ENCODE results near the gene RRP1B.
A peak's percentile ranks its signal among the peaks of the same experiment; 100 is the strongest.

Gene RRP1B

DNA sequence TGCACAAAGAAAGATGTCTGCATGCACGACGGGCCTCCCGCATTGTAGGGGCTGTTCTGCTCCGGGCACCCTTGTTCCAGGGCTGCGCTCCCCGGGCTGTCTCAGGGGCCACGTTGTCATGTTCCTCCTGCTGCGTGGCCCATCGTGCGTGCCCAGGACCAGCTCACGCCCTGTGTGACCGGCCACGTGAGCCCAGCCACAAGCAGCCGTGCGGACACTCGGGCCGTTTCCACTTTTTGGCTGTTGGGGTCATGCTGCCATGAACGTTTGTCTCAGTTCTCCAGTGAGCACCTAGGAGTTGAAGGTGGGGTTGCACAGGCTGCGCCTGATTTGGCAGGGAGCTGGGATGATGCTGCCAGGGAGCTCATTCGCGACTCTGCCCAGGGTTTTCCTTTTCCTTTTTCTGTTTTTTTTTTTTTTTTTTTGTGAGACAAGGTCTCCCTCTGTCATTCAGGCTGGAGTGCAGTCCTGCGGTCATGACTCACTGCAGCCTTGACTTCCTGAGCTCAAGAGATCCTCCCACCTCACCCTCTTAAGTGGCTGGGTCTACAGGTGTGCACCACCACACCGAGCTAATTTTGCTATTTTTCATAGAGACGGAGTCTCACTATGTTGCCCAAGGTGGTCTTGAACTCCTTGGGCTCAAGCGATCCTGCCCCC is 77.0 kb downstream of the RRP1B start:
- H3K27ac ChIP-seq: no peak overlapping the region
- no peak for DNase-seq (ENCODE audit: low read depth, low spot score)

GRCh38 chr21:43737158-43737950 is 78.0 kb downstream of the RRP1B start:
- no peak overlapping the region for H3K27ac ChIP-seq
- no peak for DNase-seq (ENCODE audit: low read depth, low spot score)

- no peak for DNase-seq (ENCODE audit: low read depth, low spot score)
- no peak overlapping the region for H3K27ac ChIP-seq
Observed at GRCh38 chr21:43739621-43740435, 80.5 kb downstream of the RRP1B start.

- H3K27ac ChIP-seq: no peak overlapping the region
- DNase-seq (ENCODE audit: low read depth, low spot score): peak; percentile 45
Observed at GRCh38 chr21:43740497-43741156, 81.3 kb downstream of the RRP1B start.

DNA sequence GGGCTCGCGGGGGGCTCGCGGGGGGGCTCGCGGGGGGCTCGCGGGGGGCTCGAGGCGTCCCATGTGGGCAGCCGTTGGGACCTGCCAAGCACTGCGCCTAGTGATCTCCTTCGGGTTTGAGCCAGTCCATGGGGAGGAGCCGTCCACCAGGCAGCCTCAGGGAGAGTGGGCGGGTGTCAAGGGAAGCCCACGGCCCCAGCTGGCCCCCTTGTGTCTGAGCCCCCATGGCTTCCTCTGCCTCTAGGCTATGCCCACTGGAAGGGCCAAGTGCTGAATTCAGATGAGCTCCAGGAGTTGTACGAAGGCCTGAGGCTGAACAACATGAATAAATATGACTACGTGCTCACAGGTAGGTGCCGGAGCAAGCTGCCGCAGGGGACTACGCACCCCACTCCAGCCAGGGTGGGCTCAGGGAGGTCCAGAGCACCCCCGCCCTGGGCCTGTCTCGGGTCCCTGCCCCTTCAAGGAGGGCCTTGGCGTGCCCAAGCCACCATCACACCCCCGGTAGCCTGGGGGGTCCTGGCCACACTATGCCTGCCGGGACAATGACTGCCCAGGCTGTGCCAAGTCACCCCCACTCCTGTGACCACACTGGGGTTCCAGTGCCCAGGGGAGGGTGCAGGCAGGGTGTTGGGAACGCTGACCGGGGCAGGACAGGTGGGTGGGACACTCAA is 82.2 kb downstream of the RRP1B start:
- DNase-seq (ENCODE audit: low read depth, low spot score): no peak
- H3K27ac ChIP-seq: no peak overlapping the region

DNA sequence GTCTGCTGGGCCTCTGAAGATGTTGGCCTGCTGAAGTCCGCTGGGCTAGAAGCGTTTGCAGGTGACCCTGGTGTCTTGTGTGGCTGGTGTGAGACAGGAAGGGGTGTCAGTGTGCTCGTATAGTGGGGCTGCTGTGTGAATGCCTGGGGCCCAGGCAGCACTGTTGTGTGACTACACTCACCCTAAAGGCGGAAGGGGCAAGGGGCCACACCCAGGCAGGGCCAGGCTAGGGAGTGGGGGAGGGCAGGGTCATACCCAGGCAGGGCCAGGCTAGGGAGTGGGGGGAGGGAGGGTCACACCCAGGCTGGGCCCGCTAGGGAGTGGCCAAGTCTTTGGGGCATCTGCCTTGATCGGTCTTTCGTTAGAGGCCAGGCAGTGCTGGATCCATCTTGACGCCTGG is 84.6 kb downstream of the RRP1B start:
- no peak for DNase-seq (ENCODE audit: low read depth, low spot score)
- H3K27ac ChIP-seq: no peak overlapping the region

DNA sequence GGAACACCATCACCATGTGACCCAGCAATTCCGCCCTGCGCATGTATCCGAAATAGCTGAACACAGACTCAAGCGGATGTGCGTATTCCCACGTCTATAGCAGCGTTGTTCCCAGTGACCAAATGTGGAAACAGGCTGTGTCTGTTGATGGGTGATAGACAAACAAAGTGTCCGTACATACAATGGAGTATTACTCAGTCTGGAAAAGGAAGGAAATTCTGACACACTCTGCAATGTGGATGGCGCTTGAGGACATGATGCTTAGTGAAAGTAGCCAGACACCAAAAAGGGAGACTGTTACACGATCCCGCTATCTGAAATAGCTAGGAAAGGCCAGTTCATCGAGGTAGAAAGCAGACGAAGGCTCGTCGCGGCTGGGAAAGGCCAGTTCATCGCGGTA is 85.4 kb downstream of the RRP1B start:
- DNase-seq (ENCODE audit: low read depth, low spot score): no peak
- H3K27ac ChIP-seq: no peak overlapping the region
